NCI-H446 treated with DMSO at 0.1 percent for 48 hours (cell line): ENCODE data around the gene PLEKHA7.
"Not testable (repeated sequence)": the region's sequence is repeated elsewhere in the genome, so short reads cannot be mapped to it uniquely, and the experiment has no call there.

Experiments
- DNase-seq: peaks from one replicate; lab custom pipeline; 2025; lab: John Stamatoyannopoulos, UW

PLEKHA7 gene

DNA sequence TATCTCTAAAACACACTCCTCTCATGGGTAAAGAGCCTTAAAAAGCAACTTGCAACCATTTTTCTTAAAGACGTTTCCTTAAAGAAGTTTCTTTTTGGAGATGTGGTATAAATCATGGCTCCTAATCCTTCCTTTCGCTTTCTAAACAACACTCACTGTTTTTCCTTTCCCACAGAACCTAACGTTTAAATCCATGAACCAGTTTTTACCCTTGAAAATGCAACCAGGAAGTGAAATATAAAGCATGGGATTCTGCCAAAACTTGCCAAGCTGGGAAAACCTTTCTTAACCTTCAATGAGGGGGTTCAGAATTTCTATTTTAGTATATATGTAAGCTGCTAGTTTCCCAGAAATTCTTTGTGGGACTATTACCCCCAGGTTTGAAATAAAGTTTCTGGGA is 8.6 kb downstream of the PLEKHA7 start:
- no peak for DNase-seq

DNA sequence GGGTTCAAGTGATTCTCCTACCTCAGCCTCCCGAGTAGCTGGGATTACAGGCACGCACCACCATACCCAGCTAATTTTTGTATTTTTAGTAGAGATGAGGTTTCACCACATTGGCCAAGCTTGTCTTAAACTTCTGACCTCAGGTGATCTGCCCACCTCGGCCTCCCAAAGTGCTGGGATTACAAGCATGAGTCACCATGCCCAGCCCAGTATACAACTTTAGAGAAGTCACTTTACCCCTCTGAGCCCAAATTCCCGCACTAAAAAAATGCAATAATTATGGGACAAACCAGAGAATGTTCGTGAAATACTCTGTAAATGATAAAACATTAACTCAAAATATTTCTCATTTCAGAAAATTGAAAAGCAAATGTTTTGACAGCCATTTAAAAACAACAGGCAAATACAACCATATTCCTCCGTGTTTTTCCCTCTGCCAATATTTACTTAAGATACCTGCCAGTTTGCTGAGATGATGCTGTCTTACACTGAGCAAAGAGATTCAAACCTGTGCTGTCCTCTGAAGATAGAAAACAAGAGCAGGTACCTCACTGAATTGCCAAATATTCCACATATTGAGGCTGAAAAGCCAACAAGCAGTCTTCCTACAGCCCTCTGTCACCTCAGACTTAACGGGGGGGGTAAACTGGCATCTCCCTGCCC is 9.6 kb downstream of the PLEKHA7 start:
- DNase-seq, result no peak

DNA sequence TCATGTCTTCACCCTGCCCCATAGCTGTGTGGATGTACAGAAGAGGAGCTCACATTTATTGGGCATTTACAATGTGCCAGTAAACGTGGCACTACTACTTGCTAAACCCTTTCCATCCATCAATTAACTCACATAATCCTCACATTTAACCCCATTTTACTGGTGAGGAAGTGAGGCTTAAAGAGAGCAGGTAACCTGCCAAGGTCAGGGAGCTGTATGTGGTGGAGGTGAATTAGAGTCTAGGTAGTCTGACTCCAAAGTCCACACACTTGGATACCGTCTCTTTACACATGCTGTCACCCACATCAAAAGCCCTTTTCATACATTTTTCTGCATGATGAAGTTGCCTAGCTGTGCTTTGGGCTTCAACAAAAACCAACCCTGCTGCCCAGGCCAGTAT is 10.8 kb downstream of the PLEKHA7 start:
- no peak for DNase-seq

DNA sequence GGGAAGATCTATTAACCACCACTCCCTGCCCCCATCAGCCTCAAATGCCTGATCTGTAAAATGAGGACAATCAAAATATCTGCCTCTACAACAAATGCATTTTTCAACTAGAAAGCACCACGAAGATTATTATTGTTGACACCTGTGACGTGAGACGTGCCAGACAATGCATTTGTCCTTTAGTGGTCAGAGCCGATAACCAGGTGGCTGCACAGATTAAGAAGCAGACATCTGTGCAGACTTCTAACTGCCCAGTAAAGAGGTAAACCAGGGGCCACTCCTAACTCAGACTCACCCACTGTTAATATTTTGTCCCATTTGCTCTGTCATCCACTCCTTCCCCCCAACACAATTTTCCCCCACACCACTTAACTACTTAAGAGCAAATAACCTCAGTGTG is 11.7 kb downstream of the PLEKHA7 start:
- no peak for DNase-seq

DNA sequence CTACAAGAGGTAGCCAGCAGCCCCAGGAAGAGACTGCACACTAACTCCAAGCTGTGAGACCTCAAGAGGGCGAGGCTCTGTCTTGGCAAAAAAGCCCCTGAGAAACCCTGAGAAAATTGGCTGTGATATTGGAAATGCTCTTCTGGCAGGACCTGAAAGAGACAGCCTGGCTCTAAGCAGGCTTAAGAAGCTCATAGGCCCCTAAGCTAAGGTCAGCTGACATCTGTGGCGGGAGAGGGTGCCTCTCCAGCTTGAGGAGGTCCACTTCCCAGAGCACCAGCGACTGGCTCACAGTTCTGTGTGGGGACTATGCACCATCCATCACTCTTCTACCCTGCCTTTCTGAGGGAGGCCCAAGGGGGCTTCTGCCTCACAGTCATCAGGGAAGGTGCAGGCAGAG is 12.4 kb downstream of the PLEKHA7 start:
- DNase-seq, result no peak

DNA sequence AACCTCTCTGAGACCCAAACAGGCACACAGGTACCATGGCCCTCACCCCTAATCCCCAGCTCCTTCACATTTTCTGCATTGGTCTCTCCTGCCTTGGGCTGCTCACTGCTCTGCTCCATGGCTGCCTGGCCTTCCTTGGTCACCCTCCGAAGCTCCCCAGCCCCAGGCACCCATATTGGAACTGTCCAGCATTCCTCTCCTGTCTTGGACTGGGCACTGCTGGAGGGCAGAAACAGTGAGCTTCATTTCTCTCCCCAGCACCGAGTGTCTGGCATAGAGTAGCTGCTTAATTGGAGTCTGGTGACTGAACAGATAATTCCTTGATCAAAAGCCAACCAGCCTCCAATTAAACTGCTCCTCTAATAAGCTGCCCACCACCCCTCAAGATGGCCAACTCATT is 13.2 kb downstream of the PLEKHA7 start:
- no peak for DNase-seq

DNA sequence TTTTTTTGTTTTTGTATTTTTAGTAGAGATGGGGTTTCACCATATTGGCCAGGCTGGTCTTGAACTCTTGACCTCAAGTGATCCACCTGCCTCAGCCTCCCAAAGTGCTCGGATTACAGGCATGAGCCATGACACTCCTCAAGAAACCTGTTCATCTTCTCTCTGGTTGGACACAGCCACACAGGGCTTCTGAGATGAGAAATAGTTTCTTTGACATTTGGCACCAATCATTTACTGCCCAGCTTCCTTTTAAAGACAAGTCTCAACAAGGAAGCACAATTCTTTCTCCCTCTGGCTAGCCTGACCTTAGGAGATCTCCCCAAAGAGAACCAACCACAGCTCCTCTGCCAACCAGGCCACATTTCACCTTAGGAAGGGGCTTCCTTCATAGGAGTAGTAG is 14.0 kb downstream of the PLEKHA7 start:
- DNase-seq, result not testable (repeated sequence)

DNA sequence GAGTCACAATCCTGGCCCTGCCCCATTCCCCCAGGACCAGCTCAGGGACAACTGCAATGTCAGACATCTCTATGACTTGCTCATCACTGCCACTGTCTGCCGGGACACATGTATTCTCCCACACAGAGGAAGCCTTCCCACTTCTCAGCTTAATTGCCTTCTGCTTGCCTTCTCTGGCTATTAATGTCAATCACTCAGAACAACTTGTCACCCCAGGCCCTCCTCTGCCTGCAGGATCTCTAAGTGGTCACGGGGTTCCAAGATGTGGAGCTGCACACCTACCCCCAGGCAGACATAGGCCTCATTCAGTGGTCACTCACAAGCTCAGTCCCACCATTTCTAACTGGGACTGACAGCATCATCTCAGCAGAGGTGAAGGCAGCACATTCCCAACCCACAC is 15.1 kb downstream of the PLEKHA7 start:
- DNase-seq, result no peak

DNA sequence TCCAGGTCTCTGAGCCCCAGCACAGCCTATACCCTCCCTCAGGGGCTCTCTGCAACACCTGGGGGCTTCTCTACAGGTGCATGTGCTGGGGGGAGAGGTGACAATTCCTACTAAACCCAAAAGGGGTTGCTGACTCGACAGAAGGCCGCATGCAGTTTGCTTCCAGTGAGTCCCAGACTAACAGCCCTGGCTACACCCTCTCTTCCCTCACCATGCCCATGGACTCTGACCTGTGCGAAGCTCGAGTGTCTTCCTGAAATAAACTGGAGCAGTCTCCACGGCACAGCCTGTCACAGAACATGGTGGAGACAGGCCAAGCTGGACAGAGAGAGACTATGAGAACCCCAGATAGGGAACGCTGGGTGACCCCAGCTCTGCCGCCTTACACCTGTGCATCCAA is 16.6 kb downstream of the PLEKHA7 start:
- DNase-seq, result no peak

DNA sequence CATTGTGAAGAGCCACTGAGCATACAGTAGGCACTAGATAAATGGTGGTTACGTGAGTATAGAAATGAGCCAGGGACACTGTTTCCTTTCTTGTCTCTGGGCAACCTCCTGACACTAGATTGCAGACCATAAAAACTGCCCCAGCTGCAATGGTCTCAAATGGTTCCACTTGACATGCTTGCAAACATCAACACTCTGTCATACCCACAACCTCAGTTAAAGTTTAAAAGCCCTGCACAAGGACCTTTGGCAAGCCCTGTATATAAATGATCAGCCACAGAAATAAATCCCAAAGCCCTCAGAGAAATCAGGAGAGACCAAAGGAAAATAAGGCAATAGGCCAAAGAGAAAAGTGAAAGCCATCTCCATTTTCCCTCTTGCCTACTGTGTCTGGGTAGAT is 20.7 kb downstream of the PLEKHA7 start:
- no peak for DNase-seq

DNA sequence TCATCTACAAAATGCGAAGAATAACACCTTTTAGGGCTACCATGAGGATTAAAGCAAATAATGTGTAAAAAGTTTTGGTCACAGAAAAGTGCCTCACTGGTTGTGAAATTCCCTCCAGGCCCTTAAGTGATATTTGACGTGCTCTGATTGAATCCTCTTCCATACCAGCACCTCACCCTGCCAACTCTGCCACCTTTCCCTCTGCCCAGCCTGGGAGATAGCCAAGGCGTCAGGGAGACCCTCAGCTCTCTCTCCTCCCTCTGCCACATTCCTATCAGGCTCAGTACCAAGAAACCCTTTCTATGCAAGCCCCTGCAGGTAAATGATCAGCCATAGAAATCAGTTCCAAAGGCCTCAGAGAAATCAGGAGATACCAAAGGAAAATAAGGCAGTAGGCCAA is 21.4 kb downstream of the PLEKHA7 start:
- no peak for DNase-seq

DNA sequence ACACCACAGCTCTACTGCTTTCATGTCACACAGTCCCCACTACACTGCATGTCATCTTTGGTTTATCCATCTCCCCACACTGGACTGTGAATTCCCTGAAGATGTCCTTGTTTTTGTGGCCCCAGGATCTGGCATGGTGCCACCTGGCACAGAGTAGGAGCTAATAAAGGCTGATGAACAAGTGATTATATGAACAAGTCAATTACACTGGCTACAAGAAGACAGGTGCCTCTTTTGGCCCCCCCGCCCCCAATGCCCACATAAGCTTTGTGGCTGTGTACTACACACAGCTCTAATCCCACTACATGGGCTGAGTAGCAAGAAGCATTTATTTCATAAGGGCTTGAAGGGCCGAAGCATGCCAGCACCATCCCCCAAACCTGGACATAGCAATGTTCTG is 24.7 kb downstream of the PLEKHA7 start:
- DNase-seq, result no peak

DNA sequence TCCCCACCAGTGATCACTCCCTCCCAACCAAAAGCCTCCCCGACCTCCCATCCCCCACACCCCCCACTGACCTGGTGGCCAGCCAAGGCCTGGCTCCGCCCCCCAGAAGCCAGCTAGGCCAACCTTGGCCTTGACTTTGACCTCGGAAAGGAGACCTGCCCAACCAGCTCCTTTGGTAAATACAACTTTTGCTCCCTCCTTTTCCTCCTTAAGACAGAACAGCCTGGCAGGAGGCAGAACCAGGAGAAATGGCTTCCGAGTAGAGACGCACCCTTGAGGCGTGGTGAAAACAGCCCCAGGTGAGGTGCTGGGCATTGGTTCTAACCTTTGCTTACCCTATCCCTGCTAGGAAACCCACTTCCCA is 27.0 kb downstream of the PLEKHA7 start:
- DNase-seq, result no peak

DNA sequence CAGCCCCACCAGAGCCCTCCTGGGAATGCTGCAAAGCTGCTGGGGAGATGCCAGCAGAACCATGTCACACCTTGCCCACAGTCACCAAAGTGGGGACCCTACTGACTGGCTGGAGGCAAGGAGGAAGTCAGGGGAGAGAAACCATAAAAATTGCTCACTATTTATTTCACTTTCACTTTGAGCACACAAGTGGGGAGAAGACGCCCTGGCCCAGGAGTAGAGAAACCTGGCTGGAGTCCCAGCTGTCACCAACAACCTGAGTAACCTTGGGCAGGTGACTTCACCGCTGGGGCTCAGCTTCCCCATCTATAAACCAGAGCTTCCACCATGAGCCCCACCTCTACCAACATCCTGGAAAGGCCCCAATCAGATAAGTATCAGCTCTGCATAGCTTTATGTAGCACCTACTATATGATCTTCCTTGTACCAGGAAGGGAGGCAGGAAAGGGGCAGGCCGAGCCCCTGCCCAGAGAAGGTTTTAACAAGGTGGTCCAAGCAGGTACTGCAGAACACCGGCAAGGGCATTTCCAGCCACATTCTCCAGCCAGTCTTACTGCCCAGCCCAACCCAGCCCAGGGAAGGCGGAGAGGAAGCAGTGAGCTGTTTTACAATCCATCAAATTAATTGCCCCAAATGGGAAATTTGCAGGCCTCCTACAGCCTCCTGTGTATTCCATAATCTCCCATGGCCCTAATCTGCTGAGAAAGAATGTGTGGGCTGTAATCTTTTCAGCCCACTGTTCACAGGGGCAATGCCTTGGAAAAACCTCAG is 27.6 kb downstream of the PLEKHA7 start:
- DNase-seq, result no peak

DNA sequence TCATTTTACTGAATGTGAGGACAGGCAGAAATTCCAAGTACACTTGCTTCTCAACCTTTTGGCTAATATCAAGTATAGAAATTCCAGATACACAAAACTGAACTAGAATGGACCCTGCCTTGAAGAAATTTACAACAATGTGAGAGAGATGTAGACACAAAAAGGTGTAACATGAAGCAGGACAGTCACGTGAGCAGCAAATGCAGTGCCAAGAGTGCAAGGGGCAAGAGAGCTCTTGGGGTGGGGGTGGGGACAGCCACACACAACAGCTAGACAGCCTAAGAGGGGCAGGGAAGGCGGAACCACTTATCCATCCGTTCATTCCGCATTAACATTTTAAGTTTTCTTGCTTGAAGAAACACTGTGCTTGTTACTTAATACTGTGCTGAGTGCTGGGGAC is 28.9 kb downstream of the PLEKHA7 start:
- DNase-seq, result no peak

DNA sequence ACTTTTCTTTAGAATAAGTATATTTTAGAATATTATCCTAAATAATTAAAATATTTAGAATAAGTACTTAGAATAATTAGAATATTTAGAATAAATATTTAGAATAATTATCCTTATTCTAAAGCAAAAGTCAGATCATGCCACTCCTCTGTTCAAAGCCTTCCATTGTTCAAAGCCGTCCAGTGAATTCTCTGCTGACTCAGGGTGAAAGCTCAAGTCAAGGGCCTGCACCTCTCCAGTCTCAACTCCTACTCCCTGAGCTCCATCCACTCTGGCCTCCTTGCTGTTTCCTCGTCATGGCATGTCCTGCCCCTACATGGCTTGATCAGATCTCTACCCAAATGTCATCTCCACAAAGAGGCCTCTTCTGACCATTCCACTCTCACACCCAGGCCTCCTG is 30.0 kb downstream of the PLEKHA7 start:
- no peak for DNase-seq

DNA sequence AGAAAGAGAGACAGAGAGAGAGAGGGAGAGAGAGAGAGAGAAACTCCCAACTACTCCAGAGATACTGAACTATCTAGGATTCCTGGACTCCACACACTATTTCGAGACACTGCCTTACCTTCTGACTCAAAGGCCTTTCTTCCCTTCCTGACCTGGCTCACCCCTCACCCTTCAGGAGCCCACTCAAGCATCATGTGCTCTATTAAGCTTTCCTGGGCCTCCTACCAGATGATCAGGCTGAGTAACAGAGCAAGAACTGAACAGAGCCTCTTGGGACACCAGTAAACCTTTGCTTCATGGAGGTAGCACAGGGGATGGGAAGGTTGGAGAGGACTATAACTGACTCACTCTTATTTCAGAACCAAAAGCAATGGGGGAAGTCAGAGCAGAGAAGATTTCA is 31.4 kb downstream of the PLEKHA7 start:
- DNase-seq, result no peak

DNA sequence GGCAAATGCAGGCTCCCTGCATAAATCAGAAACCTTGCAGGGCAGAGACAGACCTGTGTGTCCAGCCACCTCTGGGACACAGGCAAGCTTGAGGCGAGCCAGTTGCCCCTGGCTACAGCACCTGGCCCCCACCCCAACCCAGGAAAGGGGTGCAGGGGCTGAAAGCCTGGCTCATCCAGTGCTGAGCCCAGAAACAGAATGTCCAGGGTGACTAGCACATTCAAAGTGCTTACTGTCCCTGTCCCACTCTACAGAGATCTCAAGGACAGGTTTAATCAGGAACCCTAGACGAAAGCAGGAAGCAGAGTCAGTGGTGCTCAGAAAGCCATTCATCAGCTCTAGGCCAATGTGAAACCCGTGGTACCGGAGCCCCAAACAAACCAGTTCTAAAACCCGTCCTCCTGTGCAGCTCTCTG is 31.9 kb downstream of the PLEKHA7 start:
- DNase-seq, result no peak

DNA sequence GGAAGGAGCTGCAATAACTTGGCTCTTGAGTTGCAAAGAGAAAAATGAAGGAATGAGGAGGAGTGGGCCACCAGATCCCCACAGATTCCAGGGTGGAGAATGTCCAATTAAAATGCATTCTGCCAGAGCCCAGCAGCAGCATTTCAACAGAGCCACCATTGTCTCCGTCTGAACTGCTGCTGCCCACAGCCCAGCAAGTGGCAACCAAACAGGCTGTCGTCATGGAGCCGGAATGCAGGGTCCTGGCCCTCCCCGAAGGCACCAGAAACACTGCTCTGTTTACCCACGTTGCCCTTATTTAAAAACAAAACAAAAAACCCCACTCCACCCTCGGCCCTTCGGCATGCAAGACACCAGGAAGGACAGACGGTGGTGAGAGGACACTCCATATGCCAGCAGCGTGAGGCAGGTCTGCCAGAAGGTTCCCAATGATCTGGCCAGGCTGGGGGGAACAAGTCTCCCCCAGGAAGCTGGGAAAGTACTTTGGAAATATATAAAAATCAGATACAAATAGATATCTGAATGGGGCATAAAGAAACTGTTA is 32.5 kb downstream of the PLEKHA7 start:
- DNase-seq, result no peak

DNA sequence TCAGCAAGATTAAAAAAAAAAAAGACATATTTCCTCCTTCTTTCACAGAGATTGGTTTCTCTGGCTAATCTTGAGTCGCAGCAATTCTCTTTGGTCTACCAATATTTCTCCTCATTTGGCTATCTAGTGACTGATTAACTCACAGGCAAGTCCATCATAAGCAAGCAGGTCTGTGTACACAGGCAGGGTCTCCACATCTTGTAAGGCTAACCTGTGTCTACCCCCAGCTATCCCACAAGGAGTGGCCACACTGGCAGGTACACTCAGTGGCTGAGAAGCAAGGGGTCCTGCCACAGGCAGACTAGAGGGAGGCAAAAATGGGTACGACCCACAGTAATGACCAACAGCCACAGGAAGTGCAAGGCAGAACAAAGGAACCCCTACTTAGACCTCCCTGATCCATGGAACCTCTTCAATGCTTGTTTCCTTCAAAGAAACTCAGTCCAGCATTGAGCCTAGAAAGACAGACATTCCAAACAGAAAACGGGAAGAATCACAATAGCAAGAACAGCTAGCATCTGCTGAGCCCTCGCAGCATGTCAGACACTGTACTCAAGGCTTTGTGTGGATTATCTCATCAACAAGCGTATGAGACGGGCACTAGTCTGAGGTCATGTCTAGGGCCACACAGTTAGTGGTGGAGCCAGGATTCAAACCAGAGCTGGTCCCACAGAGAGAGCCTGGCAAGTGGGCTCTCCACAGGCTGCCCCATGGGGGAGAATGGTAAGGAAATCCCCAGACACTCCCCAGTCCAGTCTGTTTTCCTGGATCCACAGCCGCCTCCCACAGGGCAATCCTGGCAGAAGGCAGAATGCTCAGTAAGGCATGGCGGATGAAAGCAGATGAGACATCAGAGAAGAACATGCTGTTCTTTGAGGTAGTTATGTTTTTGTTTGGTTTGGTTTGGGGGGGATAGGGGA is 34.3 kb downstream of the PLEKHA7 start:
- no peak for DNase-seq

DNA sequence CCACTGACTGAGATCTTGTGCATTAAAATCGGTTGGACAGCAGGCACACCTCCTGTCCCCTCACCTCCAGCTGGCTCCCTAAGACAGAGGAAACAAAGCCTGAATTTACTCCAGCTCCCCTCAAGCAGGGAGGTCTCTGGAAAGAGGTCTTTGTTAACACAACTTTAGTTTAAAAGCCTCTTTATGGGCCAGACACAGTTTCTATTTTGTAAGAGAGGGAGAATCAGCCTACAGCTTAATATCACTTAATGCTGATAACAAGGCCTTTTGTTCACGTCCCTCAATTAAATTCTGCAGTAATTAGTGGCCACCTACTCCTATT is 36.3 kb downstream of the PLEKHA7 start:
- no peak for DNase-seq

DNA sequence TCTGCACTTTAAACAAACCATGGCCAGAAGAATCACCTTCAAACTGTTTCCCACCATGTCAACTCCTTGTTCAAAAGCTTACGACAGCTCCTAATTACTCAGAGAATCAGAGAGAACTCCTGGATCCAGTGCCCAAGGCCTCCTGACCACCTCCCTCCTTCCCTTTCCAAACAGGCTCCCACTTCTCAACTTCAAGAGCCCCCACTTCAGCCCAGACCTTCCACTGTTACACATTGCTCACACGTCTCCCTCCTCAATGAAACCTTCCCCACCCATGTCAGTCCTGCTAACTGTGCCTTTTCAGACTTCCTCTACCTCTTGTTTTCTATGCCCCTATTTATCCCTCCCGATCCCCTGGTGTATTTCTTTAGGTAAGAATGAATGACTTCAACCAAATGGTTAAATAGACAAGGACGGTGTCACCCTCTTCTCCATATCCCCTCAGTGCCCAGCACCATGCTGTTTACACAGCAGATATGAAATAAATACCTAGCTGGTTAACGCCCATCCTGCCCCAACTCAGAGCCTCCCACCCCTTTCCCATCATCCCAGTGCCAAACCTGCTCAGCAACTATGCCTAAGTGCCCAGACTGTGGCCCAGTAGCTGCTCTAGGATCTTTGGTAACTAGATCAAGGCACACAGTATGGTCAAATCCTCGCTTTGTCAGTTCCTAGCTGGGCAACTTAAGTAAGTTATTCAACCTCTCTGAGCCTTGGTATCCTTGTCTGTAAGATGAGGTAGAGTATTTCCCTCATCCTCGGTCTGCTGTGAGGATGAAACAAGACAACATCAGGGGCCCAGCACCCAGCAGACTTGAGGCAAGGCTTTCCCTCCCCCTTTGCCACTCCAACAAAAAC is 36.8 kb downstream of the PLEKHA7 start:
- no peak for DNase-seq
